GDM1 (cell line): ENCODE data around the gene DOCK9.

ENCODE experiments used
- DNase-seq: peaks from one replicate; lab custom pipeline; 2025; lab: John Stamatoyannopoulos, UW

DOCK9 gene

DNA sequence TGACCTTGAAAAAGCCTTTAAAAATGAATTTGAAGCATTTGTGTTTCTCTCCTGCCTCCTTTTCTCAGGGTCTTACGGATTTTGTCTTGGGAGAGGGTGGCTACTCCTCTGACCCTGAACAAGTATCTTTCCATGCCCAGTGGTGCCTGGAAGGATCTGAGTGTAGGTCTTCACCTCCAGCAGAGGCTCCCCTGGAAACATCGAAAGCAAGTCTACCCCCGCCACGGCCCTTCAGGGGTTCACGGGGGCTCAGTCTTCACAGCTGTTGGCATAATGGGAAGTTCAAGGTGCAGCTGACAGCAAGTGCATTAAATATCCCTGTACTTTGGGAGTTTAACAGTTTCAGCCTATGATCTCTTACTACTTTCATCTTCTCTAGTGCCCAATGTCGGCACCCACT lies 182.6 kb downstream of the DOCK9 start:
- no peak for DNase-seq

DNA sequence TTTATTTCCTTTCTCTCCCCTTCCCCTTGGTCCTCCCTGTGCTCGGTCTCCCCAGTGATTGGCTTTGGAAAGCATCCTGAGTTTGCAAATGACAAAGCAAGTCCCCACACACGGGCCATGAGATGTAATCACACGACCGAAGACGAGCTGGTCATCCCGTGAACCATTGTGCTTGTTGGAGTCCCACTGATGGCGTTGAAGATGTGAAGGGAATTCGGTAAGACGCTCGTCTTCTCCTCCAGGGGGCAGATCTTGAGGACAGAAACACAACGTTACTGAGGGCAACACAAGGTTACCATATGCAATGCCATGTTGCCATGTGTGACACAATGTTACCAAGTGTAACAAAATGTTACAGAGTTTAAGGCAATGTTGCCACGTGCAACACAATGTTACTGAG lies 183.4 kb downstream of the DOCK9 start:
- no peak for DNase-seq

DNA sequence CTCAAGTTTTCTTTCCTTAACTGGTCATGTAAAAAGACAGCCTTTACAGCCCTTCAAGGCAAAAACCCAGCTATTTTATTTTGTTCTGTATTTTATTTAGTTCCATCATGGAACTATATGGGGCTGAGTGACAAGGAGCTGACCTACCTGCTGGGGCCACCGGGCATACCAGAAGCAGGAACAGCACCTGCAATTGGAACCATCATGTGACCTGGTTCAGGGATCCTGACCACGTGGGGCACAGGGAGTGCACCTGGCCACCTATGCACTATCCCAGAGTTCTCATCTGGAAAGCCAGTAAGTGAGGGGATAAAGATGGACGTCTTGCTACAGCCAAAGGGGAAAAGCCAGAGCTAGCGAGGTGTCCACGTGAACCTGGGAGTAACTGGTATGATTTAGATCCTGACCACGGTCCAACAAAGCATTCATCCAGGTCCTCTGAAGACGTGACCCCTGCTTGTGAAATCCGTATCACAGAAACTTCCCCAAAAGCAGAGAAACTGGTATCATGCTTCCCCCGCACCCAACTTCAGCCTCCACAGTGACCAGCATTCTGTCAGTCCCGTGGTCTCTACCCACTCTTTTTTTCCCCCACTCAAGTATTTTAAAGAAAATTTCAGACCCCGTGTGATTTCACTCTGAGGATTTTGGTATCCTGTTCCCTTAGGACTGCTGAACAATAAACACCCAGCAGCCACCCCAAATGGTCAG lies 184.9 kb downstream of the DOCK9 start:
- no peak for DNase-seq

- DNase-seq = no peak
Measured at GRCh38 chr13:98792321-98792720, 185.5 kb downstream of the DOCK9 start.

DNA sequence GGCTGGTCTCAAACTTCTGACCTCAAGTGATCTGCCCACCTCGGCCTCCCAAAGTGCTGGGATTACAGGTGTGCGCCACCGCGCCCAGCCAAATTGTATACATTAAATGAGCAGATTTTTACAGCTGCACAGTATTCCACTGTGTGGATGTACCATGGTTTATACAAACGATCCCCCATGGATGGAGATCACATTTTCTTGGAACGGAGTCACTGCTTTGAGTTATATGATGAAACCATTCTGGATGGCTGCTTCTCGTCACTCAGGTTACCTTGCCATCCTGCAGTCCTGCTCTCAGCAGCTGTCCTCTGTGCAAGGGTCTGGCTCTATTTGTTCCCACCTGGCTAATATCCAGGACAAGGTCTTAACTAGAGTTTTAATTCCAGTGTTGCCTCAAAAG lies 186.3 kb downstream of the DOCK9 start:
- DNase-seq = no peak

GRCh38 chr13:98787996-98788395 lies 189.9 kb downstream of the DOCK9 start:
- no peak for DNase-seq

DNA sequence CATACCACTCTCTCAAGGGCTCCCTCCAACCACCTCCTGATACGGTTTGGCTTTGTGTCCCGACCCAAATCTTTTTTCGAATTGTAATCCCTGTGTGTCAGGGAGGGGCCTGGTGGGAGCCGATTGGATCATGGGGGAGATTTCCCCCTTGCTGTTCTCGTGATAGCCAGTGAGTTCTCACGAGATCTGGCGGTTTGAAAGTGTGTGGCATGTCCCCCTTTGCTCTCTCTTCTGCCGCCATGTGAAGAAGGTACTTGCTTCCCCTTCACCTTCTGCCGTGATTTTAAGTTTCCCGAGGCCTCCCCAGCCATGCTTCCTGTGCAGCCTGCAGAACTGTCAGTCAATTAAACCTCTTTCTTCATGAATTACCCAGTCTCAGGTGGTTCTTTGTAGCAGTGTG lies 190.7 kb downstream of the DOCK9 start:
- DNase-seq = no peak

- DNase-seq = no peak
Measured at GRCh38 chr13:98786023-98786422, 191.8 kb downstream of the DOCK9 start.

- no peak for DNase-seq
Measured at GRCh38 chr13:98785405-98785804, 192.5 kb downstream of the DOCK9 start.

DNA sequence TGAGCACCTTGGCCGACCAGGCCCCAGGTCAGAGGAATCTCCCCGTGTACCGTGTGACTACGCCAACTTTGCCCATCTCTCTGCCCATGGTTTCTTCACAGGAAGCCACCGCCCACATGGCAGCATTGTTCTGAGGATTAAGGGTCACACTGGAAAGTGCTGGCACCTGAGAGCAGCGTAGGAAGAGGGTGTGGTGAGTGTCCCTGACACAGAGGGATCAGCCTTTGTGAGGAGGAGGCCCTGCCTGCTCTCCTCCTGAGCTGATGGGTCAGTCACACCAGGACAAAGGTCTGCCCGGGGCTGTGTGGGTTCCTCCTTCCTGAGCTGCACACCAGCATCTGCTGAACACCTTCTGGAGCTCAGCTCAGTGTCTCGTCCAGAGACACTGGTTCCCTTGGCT lies 193.2 kb downstream of the DOCK9 start:
- DNase-seq = no peak

DNA sequence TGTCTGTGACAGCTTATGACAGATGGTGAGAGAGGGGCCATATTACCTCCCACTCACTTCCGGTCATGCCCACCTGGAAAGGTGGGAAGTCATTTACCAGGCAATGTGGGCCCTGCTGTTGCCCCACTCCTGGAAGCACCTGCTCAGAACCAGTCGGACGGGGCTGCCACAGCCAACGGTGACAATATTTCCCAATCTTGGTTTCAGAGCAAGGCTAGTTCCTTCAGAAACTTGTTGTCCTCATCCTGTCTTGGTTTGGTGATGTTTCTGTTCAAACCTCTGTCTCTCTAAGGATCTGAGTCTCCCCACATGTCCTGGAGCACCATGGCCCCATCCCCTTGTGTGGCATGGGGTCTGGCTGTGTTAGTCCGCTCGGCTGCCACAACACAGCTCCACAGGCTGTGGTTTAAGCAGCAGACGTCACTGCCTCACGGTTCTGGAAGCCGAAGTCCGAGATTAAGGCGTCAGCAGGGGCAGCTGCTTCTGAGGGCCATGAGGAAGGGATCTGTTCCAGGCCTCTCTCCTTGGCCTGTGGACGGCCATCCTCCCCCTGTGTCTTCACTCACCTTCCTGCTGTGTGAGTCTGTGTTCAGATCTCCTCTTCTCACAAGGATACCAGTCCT lies 193.9 kb downstream of the DOCK9 start:
- no peak for DNase-seq

- DNase-seq = no peak
Measured at GRCh38 chr13:98782654-98783053, 195.2 kb downstream of the DOCK9 start.

- no peak for DNase-seq
Measured at GRCh38 chr13:98781905-98782304, 196.0 kb downstream of the DOCK9 start.

- no peak for DNase-seq
Measured at GRCh38 chr13:98781470-98781869, 196.4 kb downstream of the DOCK9 start.

DNA sequence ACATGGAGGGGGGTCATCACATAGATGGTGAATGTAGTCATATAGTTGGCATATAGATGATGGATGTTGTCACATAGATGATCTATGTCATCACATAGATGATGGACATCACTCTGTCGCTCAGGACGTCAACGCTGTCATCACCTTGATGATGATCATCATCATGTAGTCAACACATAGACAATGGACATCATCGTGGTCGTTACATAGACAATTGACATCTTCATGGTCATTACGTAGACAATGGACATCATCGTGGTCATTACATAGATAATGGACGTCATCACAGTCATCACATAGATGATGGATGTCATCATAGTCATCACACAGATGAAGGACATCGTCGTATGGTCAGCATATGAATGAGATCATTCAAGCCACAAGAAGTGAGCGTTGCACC lies 196.8 kb downstream of the DOCK9 start:
- DNase-seq = no peak

- no peak for DNase-seq
Measured at GRCh38 chr13:98780451-98780850, 197.4 kb downstream of the DOCK9 start.

DNA sequence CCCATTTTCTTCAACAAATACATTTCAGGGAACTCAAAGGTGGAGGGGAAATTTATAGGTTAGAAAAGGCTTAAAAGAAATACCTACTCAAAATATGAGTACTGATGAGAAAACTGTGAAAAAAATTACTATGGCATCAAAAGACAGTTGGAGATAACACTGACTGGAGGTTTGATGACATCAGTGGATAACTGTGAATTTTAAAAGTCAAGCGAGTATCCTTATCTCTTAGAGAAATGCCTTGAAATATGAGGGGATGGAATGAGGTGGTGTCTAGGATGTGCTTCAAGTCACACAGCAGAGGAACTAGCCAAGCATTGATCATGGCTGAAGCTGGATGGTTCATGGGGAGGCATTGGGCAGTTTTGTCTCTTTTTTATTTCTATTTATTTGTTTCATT lies 198.2 kb downstream of the DOCK9 start:
- DNase-seq = no peak

- DNase-seq = no peak
Measured at GRCh38 chr13:98778749-98779148, 199.1 kb downstream of the DOCK9 start.

GRCh38 chr13:98776644-98777043 lies 201.2 kb downstream of the DOCK9 start:
- no peak for DNase-seq

DNA sequence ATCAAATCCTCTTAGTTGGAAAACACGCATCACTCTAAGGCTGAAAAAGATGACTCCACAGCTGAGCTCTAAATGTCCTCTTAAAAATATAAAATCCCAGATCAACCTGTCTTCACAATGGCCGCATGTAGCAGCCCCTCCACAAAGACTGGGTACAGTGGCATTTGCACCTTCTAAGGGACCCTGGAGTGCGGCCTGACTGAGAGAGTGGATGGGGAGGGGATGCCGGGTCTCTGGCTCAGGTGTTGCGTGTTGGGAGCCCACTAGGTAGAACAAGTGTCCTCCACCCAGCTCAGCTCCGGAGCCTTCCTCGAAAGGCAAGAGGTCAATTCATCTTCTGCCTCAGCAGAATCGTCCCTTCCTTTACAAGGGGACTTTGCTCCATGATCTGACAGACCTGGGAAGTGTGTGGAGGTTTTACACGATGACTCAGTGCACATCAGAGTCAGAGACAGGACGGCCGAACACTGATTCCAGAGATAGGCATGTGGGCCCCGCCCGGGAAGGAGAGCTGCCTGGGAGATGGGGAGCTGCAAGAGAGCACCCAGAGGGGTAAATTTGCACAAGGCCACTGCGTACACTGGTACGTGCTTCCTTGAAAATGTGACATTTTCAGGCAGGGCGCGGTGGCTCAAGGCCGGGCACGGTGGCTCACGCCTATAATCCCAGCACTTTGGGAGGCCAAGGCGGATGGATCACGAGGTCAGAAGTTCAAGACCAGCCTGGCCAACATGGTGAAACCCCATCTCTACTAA lies 201.8 kb downstream of the DOCK9 start:
- no peak for DNase-seq

DNA sequence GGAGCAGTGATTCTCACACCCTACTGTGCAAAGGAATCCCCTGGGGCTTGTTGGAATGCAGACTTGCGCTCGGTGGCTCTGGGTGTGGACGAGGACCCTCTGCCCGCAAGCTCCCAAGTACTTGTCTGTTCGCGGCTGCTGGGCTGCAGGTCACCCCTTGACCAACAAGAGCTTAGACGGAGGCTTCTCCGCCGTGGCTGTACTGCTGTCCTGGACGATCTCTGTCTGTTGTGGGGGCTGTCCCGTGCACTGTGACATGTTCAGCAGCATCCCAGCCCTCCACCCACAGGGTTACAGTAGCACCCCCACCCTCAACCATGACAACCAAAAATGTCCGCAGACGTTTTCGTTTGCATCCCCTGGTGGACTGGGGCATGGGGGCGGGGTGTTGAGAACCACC lies 202.5 kb downstream of the DOCK9 start:
- no peak for DNase-seq

DNA sequence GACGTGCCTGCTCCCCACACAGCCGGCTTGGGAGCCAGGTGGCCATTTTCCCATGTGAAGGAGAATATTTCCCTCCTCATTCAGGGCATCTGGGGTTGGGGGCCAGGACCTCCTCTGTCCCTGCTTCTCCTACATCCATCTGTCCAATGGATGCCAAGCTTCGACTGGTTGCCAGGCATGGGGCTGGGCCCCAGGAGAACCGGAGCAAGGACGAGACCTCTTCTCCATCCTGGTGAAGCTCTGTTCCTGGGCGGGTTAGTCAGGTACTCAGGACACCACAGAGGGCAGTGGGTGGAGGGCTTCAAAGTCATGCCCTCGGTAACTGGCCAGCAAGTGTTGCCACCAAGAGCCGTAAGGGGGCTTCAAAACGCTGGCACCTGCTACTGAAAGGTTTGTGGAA lies 203.1 kb downstream of the DOCK9 start:
- no peak for DNase-seq

DNA sequence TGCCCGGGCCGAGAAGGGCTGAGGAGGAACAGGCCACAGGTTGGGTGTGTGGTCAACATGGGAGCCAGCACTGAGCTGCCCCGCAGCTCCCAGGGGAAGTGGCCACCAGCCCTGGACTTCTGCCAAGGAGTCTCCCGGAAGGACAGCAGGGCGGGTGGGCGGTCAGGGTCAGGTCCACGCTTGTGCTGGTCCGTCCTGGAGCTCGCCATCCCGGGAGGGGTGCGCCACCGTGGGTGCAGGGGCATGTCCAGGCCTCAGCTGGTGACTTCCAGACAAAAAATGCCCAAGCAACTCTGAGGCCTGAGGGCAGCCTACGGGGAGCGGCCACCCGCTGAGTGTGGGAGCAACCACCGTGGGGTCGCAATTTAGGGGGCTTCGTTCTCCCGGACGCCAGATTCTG lies 203.9 kb downstream of the DOCK9 start:
- no peak for DNase-seq
